GM18870 (cell line): Measurements from ENCODE around the gene TRPV4.
"Not testable (repeated sequence)": the region's sequence is repeated elsewhere in the genome, so short reads cannot be mapped to it uniquely, and the experiment has no call there.

Experiments
- ATAC-seq: cut with Tn5 transposase; IDR thresholded peaks from one replicate; pipeline ENCODE4 v1.9.1; 2021; ENCODE audit warnings: moderate library complexity; ENCODE audit not compliant: unreplicated experiment

The TRPV4 gene

GRCh38 chr12:109861689-109862314, 28.6 kb upstream of the TRPV4 start:
- no peak for ATAC-seq

DNA sequence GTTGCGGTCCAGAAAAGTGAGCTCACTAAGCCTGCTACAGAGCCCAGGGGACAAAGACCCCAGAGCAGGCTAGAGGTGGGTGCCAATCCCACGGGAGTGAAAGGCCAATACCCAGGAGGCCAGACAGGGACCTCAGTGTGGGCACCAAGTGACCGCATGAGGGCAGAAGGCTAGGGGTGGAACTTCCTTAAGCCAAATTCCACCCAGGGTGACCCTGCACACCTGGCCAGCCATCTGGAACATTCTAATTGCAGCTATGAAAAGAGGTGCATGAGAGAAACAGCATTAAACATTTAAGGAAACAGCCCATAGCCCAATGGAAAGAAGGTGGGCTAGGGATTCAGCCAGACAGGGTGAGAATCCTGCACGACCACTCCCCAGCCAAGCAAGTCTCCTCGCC, 27.8 kb upstream of the TRPV4 start:
- no peak for ATAC-seq

DNA sequence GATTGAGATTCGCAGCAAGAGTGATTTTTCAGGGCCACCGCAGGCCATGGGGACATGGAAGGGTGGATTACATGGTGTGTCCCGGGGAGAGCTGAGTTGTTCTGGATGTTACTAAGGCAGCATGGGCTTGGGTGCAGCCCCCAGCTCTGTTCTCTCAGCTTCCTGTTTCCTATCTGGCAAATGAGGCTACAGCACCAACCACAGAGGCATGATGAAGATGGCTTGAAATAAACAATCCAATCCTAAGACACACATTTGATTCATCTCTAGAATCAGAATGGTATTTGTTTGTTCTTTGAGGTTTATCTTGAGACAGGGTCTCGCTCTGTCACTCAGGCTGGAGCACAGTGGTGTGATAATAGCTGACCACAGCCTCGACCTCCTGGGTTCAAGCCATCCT, 25.6 kb upstream of the TRPV4 start:
- ATAC-seq, result no peak

DNA sequence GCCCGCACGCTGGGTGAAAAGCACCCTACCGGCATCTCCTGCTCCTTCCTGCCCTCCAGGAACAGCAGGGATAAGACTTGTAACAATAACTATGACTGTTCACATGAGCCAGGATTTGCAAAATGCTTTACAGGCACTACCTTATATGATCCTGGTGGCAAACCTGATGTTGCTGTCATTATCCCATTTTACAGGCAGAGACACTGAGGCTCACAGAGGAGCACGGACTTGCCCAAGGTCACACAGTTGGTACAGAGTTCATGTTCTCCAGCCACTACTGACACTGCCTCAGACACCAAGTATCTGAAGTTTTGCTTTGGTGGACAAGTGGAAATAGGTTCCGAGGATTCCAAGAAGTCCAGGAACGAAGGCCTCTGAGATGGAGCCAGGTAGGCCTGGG, 24.5 kb upstream of the TRPV4 start:
- ATAC-seq, result no peak

DNA sequence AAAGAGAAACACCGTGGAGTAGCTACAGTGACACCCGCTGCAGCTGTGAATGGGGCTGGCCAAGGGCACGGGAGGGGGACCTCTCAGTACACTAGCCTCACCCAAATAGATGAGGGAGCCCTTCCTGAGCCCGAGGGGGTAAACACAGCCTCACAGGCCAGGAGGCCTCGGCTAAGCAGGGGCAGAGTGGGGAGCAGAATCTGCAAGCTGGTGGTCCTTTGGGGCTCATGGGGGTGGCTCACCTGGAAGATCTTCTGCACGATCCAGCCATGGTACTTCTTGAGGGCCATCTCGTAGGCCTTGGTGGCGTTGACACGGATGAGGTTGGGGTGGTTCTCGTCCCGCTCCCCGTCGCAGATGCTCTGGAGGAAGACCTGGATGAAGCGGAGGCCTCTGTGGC, 22.2 kb upstream of the TRPV4 start:
- no peak for ATAC-seq

GRCh38 chr12:109850518-109850917, 17.3 kb upstream of the TRPV4 start:
- not testable (repeated sequence) for ATAC-seq

- no peak for ATAC-seq
Measured at GRCh38 chr12:109847142-109847735, 14.0 kb upstream of the TRPV4 start.

DNA sequence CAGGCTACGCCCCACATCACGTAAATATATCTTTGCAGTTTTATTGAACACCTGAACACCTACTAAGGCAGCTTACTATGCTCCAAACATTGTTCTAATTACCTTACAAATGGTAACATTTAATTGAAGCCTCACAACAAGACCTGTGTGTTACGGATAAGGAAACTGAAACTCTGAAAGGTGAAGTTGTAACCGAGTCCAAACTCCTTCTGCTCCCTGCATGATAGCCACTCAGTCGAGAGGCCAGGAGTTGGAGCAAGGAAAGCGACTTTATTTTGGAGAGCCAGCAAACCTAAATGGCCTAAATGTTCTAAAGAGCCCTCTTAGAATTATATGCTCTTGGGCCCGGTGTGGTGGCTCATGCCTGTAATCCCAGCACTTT, 12.6 kb upstream of the TRPV4 start:
- ATAC-seq, result no peak

- no peak for ATAC-seq
Measured at GRCh38 chr12:109844983-109845823, 12.0 kb upstream of the TRPV4 start.

DNA sequence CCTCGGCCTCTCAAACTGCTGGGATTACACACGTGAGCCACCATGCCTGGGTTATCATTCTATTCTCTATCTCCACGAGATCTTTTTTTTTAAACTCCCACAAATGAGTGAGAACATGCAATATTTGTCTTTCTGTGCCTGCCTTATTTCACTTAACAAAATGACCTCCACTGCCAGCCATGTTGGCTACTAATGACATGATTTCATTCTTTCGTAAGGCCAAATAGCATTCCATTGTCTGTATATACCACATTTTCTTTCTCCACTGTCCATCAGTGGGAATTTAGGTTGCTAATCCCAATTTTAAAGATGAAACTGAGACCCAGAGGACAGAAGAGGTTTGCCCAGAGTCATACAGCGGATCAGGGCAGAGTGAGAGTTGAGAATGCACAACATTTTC, 10.9 kb upstream of the TRPV4 start:
- no peak for ATAC-seq

DNA sequence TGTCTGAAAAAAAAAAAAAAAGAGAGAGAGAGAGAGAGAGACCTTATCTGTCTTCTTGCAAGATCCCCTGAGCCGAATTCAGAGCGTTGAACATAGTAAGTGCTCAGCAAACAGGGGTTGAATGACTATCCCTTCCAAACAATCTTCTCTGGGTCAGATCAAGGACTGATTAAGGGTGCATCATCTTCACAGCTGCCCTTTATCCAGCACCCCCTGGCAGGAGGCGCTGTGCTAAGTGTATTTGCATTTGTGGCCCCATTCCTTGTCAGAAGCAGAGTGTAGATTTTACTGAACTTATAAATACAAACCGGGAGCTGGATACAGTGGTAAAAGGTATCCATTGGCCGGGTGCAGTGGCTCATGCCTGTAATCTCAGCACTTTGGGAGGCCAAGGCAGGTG, 8.8 kb upstream of the TRPV4 start:
- ATAC-seq, result no peak

DNA sequence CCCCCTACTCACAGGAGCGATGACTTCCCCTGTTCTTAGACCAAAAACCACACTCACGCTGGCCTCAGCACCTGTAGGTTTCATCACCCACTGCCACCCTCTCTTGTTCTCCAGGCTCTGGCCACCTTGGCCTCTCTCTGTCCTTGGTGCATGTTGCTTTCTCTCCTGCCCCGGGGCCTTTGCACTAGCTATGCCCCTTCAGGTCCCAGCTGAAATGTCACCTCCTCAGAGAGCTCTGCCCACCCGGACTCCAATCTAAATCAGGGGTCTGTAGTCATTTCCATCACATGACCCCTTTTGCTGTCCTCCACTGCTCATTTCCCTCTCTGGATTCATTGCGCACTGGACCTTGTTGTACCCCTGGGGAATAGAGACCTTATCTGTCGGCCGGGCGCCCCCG, 8.2 kb upstream of the TRPV4 start:
- no peak for ATAC-seq

GRCh38 chr12:109840305-109841074, 7.3 kb upstream of the TRPV4 start:
- no peak for ATAC-seq

DNA sequence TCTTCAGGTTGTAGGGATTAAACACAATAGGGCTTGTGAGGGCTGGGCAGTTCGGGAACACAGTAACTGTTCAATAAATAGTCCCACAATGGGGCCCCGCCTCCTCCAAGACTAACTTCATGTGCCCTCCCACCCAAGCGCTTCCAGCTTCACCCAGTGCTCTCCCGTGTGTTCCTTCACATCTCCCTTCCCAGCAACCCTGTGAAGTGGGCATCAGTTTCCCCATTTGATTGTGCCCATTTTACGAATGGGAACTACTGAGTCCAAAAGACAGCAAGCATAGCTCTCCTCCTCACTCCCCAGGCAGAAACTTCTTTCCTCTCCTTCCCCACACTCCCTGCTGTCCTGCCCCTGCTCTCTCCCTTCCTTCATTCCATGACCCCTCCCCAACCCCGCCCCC, 6.2 kb upstream of the TRPV4 start:
- ATAC-seq, result no peak

DNA sequence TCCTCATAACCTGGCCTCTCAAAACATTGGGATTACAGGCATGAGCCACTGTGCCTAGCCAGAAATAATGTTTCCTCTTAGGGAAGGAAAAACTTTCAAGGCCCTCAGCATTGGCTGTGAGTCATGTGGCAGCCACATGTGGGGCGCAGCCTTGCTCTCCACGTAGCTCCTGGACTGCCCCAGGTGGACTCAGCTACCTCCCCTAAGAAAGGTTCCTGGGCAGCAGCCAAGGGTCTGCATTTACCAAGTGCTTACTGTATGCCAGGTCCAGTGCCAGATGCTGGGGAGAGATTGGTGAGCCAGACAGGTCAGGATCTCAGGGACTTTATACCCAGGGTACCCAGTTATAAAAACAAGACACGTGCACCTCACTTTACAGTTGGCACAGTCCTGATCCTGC, 3.7 kb upstream of the TRPV4 start:
- no peak for ATAC-seq

GRCh38 chr12:109835827-109836226, 2.6 kb upstream of the TRPV4 start:
- ATAC-seq, result no peak

GRCh38 chr12:109832541-109833306, 474 bp downstream of the TRPV4 start:
- ATAC-seq, result no peak

- no peak for ATAC-seq
Measured at GRCh38 chr12:109831929-109832328, 1.3 kb downstream of the TRPV4 start.

GRCh38 chr12:109831365-109831764, 1.8 kb downstream of the TRPV4 start:
- ATAC-seq, result no peak

- no peak for ATAC-seq
Measured at GRCh38 chr12:109830718-109831117, 2.5 kb downstream of the TRPV4 start.

- no peak for ATAC-seq
Measured at GRCh38 chr12:109830267-109830666, 2.9 kb downstream of the TRPV4 start.
